Loucy (cell line): Measurements from ENCODE around the gene ANGPT4.

Experiments used
- CTCF ChIP-seq: fragments of 200-600 bp; sonication (generic); conservative IDR thresholded peaks from 2 replicates; pipeline ENCODE4 v1.5.1; 2014; ENCODE audit warnings: mild to moderate bottlenecking, antibody characterized with exemption, low read length
- EZH2phosphoT487 ChIP-seq: fragments of 200-600 bp; IDR thresholded peaks from 2 replicates; pipeline ENCODE4 v1.6.1; 2018; ENCODE audit warnings: antibody characterized with exemption, mild to moderate bottlenecking, moderate library complexity, borderline replicate concordance

GRCh38 chr20:879626-880025 is 36.5 kb downstream of the ANGPT4 start:
- no peak for TF ChIP-seq CTCF
- no peak for TF ChIP-seq EZH2phosphoT487
